Measurements from ENCODE around the gene PRSS57. TPM values are rescaled to one million over a fixed set of nuclear protein-coding genes. Genes with fewer than 3 reads are reported as not detected.
"Not testable (repeated sequence)": the region's sequence is repeated elsewhere in the genome, so short reads cannot be mapped to it uniquely, and the experiment has no call there.

The PRSS57 gene
- total and polyA plus RNA-seq, 4 donors, result 0.15 to 1.1 (median 0.33) TPM; not detected in 1

- DNase-seq (ENCODE audit: low read depth in 4 of 6, low spot score in 6 of 6), result no peak
- Histone ChIP-seq H3K9me3 (ENCODE audit: control insufficient read depth, insufficient read depth, low read length) (no peaks in the 10 kb centered on the region), H3K4me1 (ENCODE audit: control insufficient read depth, insufficient read depth, low read length) (peaks cover 55% of the 10 kb centered on the region), H3K27ac (ENCODE audit: low read depth, low read length) (peak overlapping the region; percentile 35), H3K36me3 (ENCODE audit: control insufficient read depth, insufficient read depth, low read length) (peaks cover 10% of the 10 kb centered on the region), H3K27me3 (ENCODE audit: control insufficient read depth, insufficient read depth, low read length) (peaks cover 18% of the 10 kb centered on the region), H3K4me3 (ENCODE audit: low read depth, low read length) (no peak overlapping the region)
- WGBS (ENCODE audit: insufficient coverage), result 43% methylated on average over 31 of the region's 38 CpGs
Measured at GRCh38 chr19:674282-675151, 20.7 kb downstream of the PRSS57 start.

- Histone ChIP-seq H3K27ac (ENCODE audit: low read depth, low read length) (no peak overlapping the region), H3K4me3 (ENCODE audit: low read depth, low read length) (no peak overlapping the region), H3K9me3 (ENCODE audit: control insufficient read depth, insufficient read depth, low read length) (no peaks in the 10 kb centered on the region), H3K36me3 (ENCODE audit: control insufficient read depth, insufficient read depth, low read length) (no peaks in the 10 kb centered on the region), H3K27me3 (ENCODE audit: control insufficient read depth, insufficient read depth, low read length) (peaks cover 7% of the 10 kb centered on the region), H3K4me1 (ENCODE audit: control insufficient read depth, insufficient read depth, low read length) (peaks cover 23% of the 10 kb centered on the region)
- DNase-seq (ENCODE audit: low read depth in 4 of 6, low spot score in 6 of 6), result no peak
- WGBS (ENCODE audit: insufficient coverage), result 61% methylated on average over 9 of the region's 9 CpGs
Measured at GRCh38 chr19:670609-671075, 24.6 kb downstream of the PRSS57 start.

- not testable (repeated sequence) for H3K27ac ChIP-seq (ENCODE audit: low read depth, low read length); H3K9me3 ChIP-seq (ENCODE audit: control insufficient read depth, insufficient read depth, low read length); H3K36me3 ChIP-seq (ENCODE audit: control insufficient read depth, insufficient read depth, low read length); H3K27me3 ChIP-seq (ENCODE audit: control insufficient read depth, insufficient read depth, low read length); DNase-seq (ENCODE audit: low read depth in 4 of 6, low spot score in 6 of 6); H3K4me3 ChIP-seq (ENCODE audit: low read depth, low read length)
- 66% methylated on average over 7 of the region's 12 CpGs for WGBS (ENCODE audit: insufficient coverage)
- H3K4me1 ChIP-seq (ENCODE audit: control insufficient read depth, insufficient read depth, low read length), result peaks cover 19% of the 10 kb centered on the region
Measured at GRCh38 chr19:668675-669434, 26.4 kb downstream of the PRSS57 start.

GRCh38 chr19:666985-667573 lies 28.2 kb downstream of the PRSS57 start:
- not testable (repeated sequence) for H3K27me3 ChIP-seq (ENCODE audit: control insufficient read depth, insufficient read depth, low read length); H3K36me3 ChIP-seq (ENCODE audit: control insufficient read depth, insufficient read depth, low read length); DNase-seq (ENCODE audit: low read depth in 4 of 6, low spot score in 6 of 6); H3K4me3 ChIP-seq (ENCODE audit: low read depth, low read length); H3K27ac ChIP-seq (ENCODE audit: low read depth, low read length); H3K9me3 ChIP-seq (ENCODE audit: control insufficient read depth, insufficient read depth, low read length)
- H3K4me1 ChIP-seq (ENCODE audit: control insufficient read depth, insufficient read depth, low read length), result peaks cover 23% of the 10 kb centered on the region
- WGBS (ENCODE audit: insufficient coverage), result 91% methylated on average over 28 of the region's 38 CpGs

GRCh38 chr19:664913-665443 lies 30.3 kb downstream of the PRSS57 start:
- WGBS (ENCODE audit: insufficient coverage), result 9% methylated on average over 24 of the region's 24 CpGs
- no peaks in the 10 kb centered on the region for H3K27me3 ChIP-seq (ENCODE audit: control insufficient read depth, insufficient read depth, low read length)
- H3K4me1 ChIP-seq (ENCODE audit: control insufficient read depth, insufficient read depth, low read length), result peaks cover 44% of the 10 kb centered on the region
- DNase-seq (ENCODE audit: low read depth in 4 of 6, low spot score in 6 of 6), result peak; percentile 63 to 96 (median 70)
- H3K27ac ChIP-seq (ENCODE audit: low read depth, low read length), result no peak overlapping the region
- no peaks in the 10 kb centered on the region for H3K9me3 ChIP-seq (ENCODE audit: control insufficient read depth, insufficient read depth, low read length)
- no peak overlapping the region for H3K4me3 ChIP-seq (ENCODE audit: low read depth, low read length)
- H3K36me3 ChIP-seq (ENCODE audit: control insufficient read depth, insufficient read depth, low read length), result peaks cover 19% of the 10 kb centered on the region

GRCh38 chr19:663682-664117 lies 31.6 kb downstream of the PRSS57 start:
- Histone ChIP-seq H3K9me3 (ENCODE audit: control insufficient read depth, insufficient read depth, low read length) (no peaks in the 10 kb centered on the region), H3K36me3 (ENCODE audit: control insufficient read depth, insufficient read depth, low read length) (peaks cover 30% of the 10 kb centered on the region), H3K4me1 (ENCODE audit: control insufficient read depth, insufficient read depth, low read length) (peaks cover 47% of the 10 kb centered on the region), H3K27ac (ENCODE audit: low read depth, low read length) (peak overlapping the region; percentile 92), H3K27me3 (ENCODE audit: control insufficient read depth, insufficient read depth, low read length) (no peaks in the 10 kb centered on the region), H3K4me3 (ENCODE audit: low read depth, low read length) (peak overlapping the region; percentile 46)
- DNase-seq (ENCODE audit: low read depth in 4 of 6, low spot score in 6 of 6), result no peak
- WGBS (ENCODE audit: insufficient coverage), result 44% methylated on average over 16 of the region's 18 CpGs

GRCh38 chr19:662962-663681 lies 32.1 kb downstream of the PRSS57 start, which contains the start of gene RNF126:
Gene RNF126, minus strand, starts transcription at chr19:663214. Its CDS starts 93 bp downstream, at chr19:663121.
- peak within 1 kb of the TSS; percentile 50 for H3K4me3 ChIP-seq (ENCODE audit: low read depth, low read length)
- DNase-seq (ENCODE audit: low read depth in 4 of 6, low spot score in 6 of 6), result peak; percentile 73 to 97 (median 86)
- peaks cover 36% of the 10 kb centered on the region for H3K36me3 ChIP-seq (ENCODE audit: control insufficient read depth, insufficient read depth, low read length)
- no peaks in the 10 kb centered on the region for H3K27me3 ChIP-seq (ENCODE audit: control insufficient read depth, insufficient read depth, low read length)
- under 1% methylated on average over 97 of the region's 97 CpGs for WGBS (ENCODE audit: insufficient coverage)
- H3K9me3 ChIP-seq (ENCODE audit: control insufficient read depth, insufficient read depth, low read length), result no peaks in the 10 kb centered on the region
- H3K4me1 ChIP-seq (ENCODE audit: control insufficient read depth, insufficient read depth, low read length), result peaks cover 50% of the 10 kb centered on the region
- H3K27ac ChIP-seq (ENCODE audit: low read depth, low read length), result peak within 1 kb of the TSS; percentile 92

- Histone ChIP-seq H3K27me3 (ENCODE audit: control insufficient read depth, insufficient read depth, low read length) (no peaks in the 10 kb centered on the region), H3K9me3 (ENCODE audit: control insufficient read depth, insufficient read depth, low read length) (no peaks in the 10 kb centered on the region), H3K4me3 (ENCODE audit: low read depth, low read length) (peak overlapping the region; percentile 50), H3K4me1 (ENCODE audit: control insufficient read depth, insufficient read depth, low read length) (peaks cover 55% of the 10 kb centered on the region), H3K27ac (ENCODE audit: low read depth, low read length) (no peak overlapping the region), H3K36me3 (ENCODE audit: control insufficient read depth, insufficient read depth, low read length) (peaks cover 44% of the 10 kb centered on the region)
- no peak for DNase-seq (ENCODE audit: low read depth in 4 of 6, low spot score in 6 of 6)
- 1% methylated on average over 81 of the region's 81 CpGs for WGBS (ENCODE audit: insufficient coverage)
Measured at GRCh38 chr19:662207-662961, 32.9 kb downstream of the PRSS57 start.

Measured in spinal cord (tissue), 10 donors.